Sigmoid colon (tissue), 7 donors: ENCODE measurements around the gene TLR4. TPM values are rescaled to one million over a fixed set of nuclear protein-coding genes. Genes with fewer than 3 reads are reported as not detected.

Experiments used
- DNase-seq: peaks from one replicate; pipeline ENCODE4 v3.0.0-alpha.2; 2019
- H3K27ac ChIP-seq, 4 donors: fragments of 200-600 bp; sonication (generic); one replicate each; pipeline ENCODE4 v1.5.1; 2016 to 2019; ENCODE audit warnings: mild to moderate bottlenecking in 1 of 4
- H3K27me3 ChIP-seq, 3 donors: fragments of 200-600 bp; sonication (generic); one replicate each; pipeline ENCODE4 v1.5.1; 2019; ENCODE audit warnings: mild to moderate bottlenecking in 1 of 3
- H3K36me3 ChIP-seq, 4 donors: fragments of 200-600 bp; sonication (generic); one replicate each; pipeline ENCODE4 v1.5.1; 2016 to 2019
- H3K4me1 ChIP-seq, 4 donors: fragments of 200-600 bp; sonication (generic); one replicate each; pipeline ENCODE4 v1.5.1; 2017 to 2019
- H3K4me3 ChIP-seq, 4 donors: fragments of 200-600 bp; sonication (generic); one replicate each; pipeline ENCODE4 v1.5.1; 2017 to 2019; ENCODE audit warnings: mild to moderate bottlenecking in 2 of 4, moderate library complexity in 1 of 4
- H3K9me3 ChIP-seq, 4 donors: fragments of 200-600 bp in 3 of 4; sonication (generic) in 3 of 4; one replicate each; pipeline versions ENCODE4 v1.5.1 to v1.6.1; 2013 to 2019
- CTCF ChIP-seq, 4 experiments: fragments of 450-650 bp in 3 of 4; fragments of 200-600 bp in 1 of 4; IDR thresholded peaks; one replicate each; pipeline ENCODE4 v1.5.1; 2016 to 2019; ENCODE audit warnings: antibody characterized with exemption in 4 of 4, mild to moderate bottlenecking in 3 of 4, moderate library complexity in 2 of 4
- EP300 ChIP-seq, 4 donors: sonication (generic); formaldehyde crosslinking; IDR thresholded peaks; one replicate each; pipeline ENCODE4 v1.6.1; 2017; ENCODE audit warnings: antibody characterized with exemption in 4 of 4
- POLR2A ChIP-seq, 2 donors: fragments of 450-650 bp; IDR thresholded peaks; one replicate each; pipeline ENCODE4 v1.6.1; 2016; ENCODE audit warnings: antibody characterized with exemption in 2 of 2, mild to moderate bottlenecking in 2 of 2, moderate library complexity in 2 of 2
- POLR2AphosphoS5 ChIP-seq, 4 donors: sonication (generic); formaldehyde crosslinking; IDR thresholded peaks; one replicate each; pipeline ENCODE4 v1.6.1; 2017; ENCODE audit warnings: antibody characterized with exemption in 4 of 4
- WGBS, 2 donors: extraction: QIAGEN DNeasy Blood & Tissue Kit; methylation state at CpG; one replicate each; pipeline ENCODE4 v1.1.7; 2013; 5-methylcytosine and 5-hydroxymethylcytosine counted together
- intact Hi-C: fragments of 100-400 bp; cut with DNase I; formaldehyde crosslinking; loops from one replicate; pipeline ENCODE4 v1.15.1; 2023
- polyA plus RNA-seq, 3 donors: library from polyadenylated mRNA; stranded (reverse); fragments of 200-250 nt; gene quantifications; one replicate each; pipeline ENCODE4 v1.2.3, GENCODE V29; 2013
- total RNA-seq, 4 donors: library from RNA; depleted of rRNA; stranded (reverse); fragments of >200 nt; gene quantifications; one replicate each; pipeline ENCODE4 v1.1.0, GENCODE V29; 2016
- donor health status: healthy with polysubstance abuse.
- donor health status: Bipolar disorder and iron deficiency.
- donor health status: healthy.

Gene TLR4
- total and polyA plus RNA-seq, 7 donors = 4.0 to 24.6 (median 10.5) TPM

- H3K36me3 ChIP-seq = peaks cover 0 to 13% (median 0%) of the 10 kb centered on the region in 4 donors
- H3K9me3 ChIP-seq = no peaks in the 10 kb centered on the region
- no peak overlapping the region for H3K4me3 ChIP-seq
- no peaks in the 10 kb centered on the region for H3K27me3 ChIP-seq
- no peaks in the 10 kb centered on the region for H3K4me1 ChIP-seq
- WGBS, 2 donors = 85 to 90% methylated on average over 6 of the region's 6 CpGs
- TF ChIP-seq POLR2A (IDR thresholded peaks at IDR 0.05) = no peak
- no peak for TF ChIP-seq CTCF (IDR thresholded peaks at IDR 0.05)
- TF ChIP-seq POLR2AphosphoS5 (IDR thresholded peaks at IDR 0.05) = no peak
- no peak for TF ChIP-seq EP300 (IDR thresholded peaks at IDR 0.05)
- no peak overlapping the region for H3K27ac ChIP-seq
- no peak for DNase-seq
- intact Hi-C loops = no loop called here
Measured at GRCh38 chr9:117714282-117714681, 10.1 kb downstream of the TLR4 start.

GRCh38 chr9:117715411-117715989 is 11.3 kb downstream of the TLR4 start:
- 60 to 62% methylated on average over 5 of the region's 5 CpGs for WGBS, 2 donors
- Histone ChIP-seq H3K36me3 (peaks cover 0 to 9% (median 0%) of the 10 kb centered on the region in 4 donors), H3K4me1 (peaks cover 0 to 10% (median 6%) of the 10 kb centered on the region in 4 donors), H3K9me3 (no peaks in the 10 kb centered on the region), H3K27ac (no peak overlapping the region), H3K27me3 (no peaks in the 10 kb centered on the region), H3K4me3 (no peak overlapping the region)
- intact Hi-C loops = no loop called here
- no peak for DNase-seq
- TF ChIP-seq CTCF (IDR thresholded peaks at IDR 0.05) (no peak), EP300 (IDR thresholded peaks at IDR 0.05) (no peak), POLR2AphosphoS5 (IDR thresholded peaks at IDR 0.05) (no peak), POLR2A (IDR thresholded peaks at IDR 0.05) (no peak)

- intact Hi-C loops = no loop called here
- Histone ChIP-seq H3K27me3 (no peaks in the 10 kb centered on the region), H3K36me3 (peaks cover 0 to 3% (median 0%) of the 10 kb centered on the region in 4 donors), H3K27ac (no peak overlapping the region), H3K4me1 (peaks cover 0 to 13% (median 9%) of the 10 kb centered on the region in 4 donors), H3K9me3 (no peaks in the 10 kb centered on the region), H3K4me3 (no peak overlapping the region)
- no peak for DNase-seq
- TF ChIP-seq CTCF (IDR thresholded peaks at IDR 0.05) (no peak), POLR2AphosphoS5 (IDR thresholded peaks at IDR 0.05) (no peak), EP300 (IDR thresholded peaks at IDR 0.05) (no peak), POLR2A (IDR thresholded peaks at IDR 0.05) (no peak)
Measured at GRCh38 chr9:117718085-117718484, 13.9 kb downstream of the TLR4 start.

- WGBS, 2 donors = 60 to 63% methylated on average over 2 of the region's 2 CpGs
- peak overlapping the region in 1 of 4 donors; percentile 9 for H3K27ac ChIP-seq
- no peak overlapping the region for H3K4me3 ChIP-seq
- no peaks in the 10 kb centered on the region for H3K36me3 ChIP-seq
- no peaks in the 10 kb centered on the region for H3K9me3 ChIP-seq
- intact Hi-C loops = no loop called here
- no peak for TF ChIP-seq POLR2AphosphoS5 (IDR thresholded peaks at IDR 0.05)
- no peak for TF ChIP-seq CTCF (IDR thresholded peaks at IDR 0.05)
- no peak for TF ChIP-seq EP300 (IDR thresholded peaks at IDR 0.05)
- TF ChIP-seq POLR2A (IDR thresholded peaks at IDR 0.05) = no peak
- H3K27me3 ChIP-seq = no peaks in the 10 kb centered on the region
- H3K4me1 ChIP-seq = peaks cover 0 to 13% (median 9%) of the 10 kb centered on the region in 4 donors
- DNase-seq = no peak
Measured at GRCh38 chr9:117718701-117719100, 14.5 kb downstream of the TLR4 start.
